ENCODE data around the gene BCKDHA. TPM values are rescaled to one million over a fixed set of nuclear protein-coding genes. Genes with fewer than 3 reads are reported as not detected.

Gene BCKDHA
- total RNA-seq, 2 donors from 2014 or later = 15.2 to 17.9 TPM

- WGBS, 2 donors = 43% methylated on average over 5 to 6 of the region's 6 CpGs
- Histone ChIP-seq H3K9me3 (no peaks in the 10 kb centered on the region), H3K27ac (peak overlapping the region; percentile 88 to 95 (median 95)), H3K4me3 (no peak overlapping the region), H3K4me1 (peaks cover 41% of the 10 kb centered on the region), H3K36me3 (replicated peaks in 1 of 2; ENCODE audit: insufficient read depth in 1 of 2, low read depth in 2 of 2) (no peaks in the 10 kb centered on the region), H3K27me3 (no peaks in the 10 kb centered on the region)
- TF ChIP-seq POLR2A (IDR thresholded peaks at IDR 0.05) = no peak
- TF ChIP-seq, protein P1, sequence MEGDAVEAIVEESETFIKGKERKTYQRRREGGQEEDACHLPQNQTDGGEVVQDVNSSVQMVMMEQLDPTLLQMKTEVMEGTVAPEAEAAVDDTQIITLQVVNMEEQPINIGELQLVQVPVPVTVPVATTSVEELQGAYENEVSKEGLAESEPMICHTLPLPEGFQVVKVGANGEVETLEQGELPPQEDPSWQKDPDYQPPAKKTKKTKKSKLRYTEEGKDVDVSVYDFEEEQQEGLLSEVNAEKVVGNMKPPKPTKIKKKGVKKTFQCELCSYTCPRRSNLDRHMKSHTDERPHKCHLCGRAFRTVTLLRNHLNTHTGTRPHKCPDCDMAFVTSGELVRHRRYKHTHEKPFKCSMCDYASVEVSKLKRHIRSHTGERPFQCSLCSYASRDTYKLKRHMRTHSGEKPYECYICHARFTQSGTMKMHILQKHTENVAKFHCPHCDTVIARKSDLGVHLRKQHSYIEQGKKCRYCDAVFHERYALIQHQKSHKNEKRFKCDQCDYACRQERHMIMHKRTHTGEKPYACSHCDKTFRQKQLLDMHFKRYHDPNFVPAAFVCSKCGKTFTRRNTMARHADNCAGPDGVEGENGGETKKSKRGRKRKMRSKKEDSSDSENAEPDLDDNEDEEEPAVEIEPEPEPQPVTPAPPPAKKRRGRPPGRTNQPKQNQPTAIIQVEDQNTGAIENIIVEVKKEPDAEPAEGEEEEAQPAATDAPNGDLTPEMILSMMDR (IDR thresholded peaks at IDR 0.05) = no peak
- DNase-seq (no peak), ATAC-seq (no peak)
- intact Hi-C loops (cut with DNase I) = no loop called here
These were observed 34.3 kb upstream of the BCKDHA start for GRCh38 chr19:41363371-41363752.

- Histone ChIP-seq H3K9me3 (no peaks in the 10 kb centered on the region), H3K4me1 (peaks cover 47% of the 10 kb centered on the region), H3K36me3 (replicated peaks in 1 of 2; ENCODE audit: insufficient read depth in 1 of 2, low read depth in 2 of 2) (no peaks in the 10 kb centered on the region), H3K4me3 (peak within 1 kb of the TSS; percentile 32 to 47), H3K27ac (peak within 1 kb of the TSS; percentile 88 to 95 (median 95)), H3K27me3 (no peaks in the 10 kb centered on the region)
- intact Hi-C loops (cut with DNase I) = no loop called here
- ATAC-seq (peak; percentile 93), DNase-seq (peak; percentile 99)
- TF ChIP-seq, protein P1 (IDR thresholded peaks at IDR 0.05) = peak in 2 of 7 experiments; percentile 0 to 21
- TF ChIP-seq POLR2A (IDR thresholded peaks at IDR 0.05) = peak in 2 of 3 donors; percentile 82 to 90
- 0% methylated on average over 7 to 56 of the region's 56 CpGs for WGBS, 2 donors
These were observed 33.7 kb upstream of the BCKDHA start, which contains the start of gene B9D2 for GRCh38 chr19:41363753-41364523. Gene B9D2, minus strand, starts transcription at chr19:41364149. Its CDS starts 630 bp downstream, at chr19:41363519.

DNA sequence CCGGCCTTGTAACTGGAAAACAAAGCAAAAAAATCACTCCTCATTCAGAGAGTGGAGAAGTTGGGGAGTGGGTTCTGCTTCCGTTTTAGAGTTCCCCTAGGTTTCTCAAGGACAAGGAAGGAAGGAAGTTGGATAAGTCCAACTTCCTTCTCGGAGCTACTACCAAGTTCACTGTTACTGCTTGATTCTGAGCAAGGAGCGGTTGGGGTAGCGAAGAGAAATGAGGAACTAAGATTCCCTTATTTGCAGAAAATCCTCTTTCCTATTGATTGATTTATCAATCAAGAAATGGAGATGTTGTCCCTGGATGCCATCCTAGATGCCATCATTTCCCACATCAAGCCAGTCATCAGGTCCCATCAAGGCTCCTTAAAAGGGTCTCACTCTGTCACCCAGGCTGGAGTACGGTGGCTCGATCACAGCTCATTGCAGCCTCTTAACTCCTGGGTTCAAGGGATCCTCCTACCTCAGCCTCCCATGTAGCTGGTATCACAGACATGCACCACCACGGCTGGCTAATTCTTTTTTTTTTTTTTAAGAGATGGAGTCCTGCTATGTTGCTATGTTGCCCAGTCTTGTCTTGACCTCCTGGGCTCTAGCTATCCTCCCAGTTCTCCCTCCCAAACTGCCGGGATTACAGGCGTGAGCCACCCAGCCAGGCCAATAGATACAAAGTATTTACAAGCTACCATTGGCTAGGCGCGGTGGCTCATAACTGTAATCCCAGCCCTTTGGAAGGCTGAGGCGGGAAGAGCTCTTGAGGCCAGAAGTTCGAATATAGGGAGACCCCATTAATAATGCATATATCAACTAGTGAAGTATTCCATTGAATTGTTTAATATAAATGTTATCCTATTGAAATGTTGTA, 32.9 kb upstream of the BCKDHA start:
- TF ChIP-seq, protein P1 (IDR thresholded peaks at IDR 0.05) = no peak
- no peak for TF ChIP-seq POLR2A (IDR thresholded peaks at IDR 0.05)
- ATAC-seq (no peak), DNase-seq (peak in 1 of 4 donors; percentile 16)
- intact Hi-C loops (cut with DNase I) = no loop called here
- Histone ChIP-seq H3K27me3 (no peaks in the 10 kb centered on the region), H3K27ac (peak overlapping the region; percentile 88 to 95 (median 95)), H3K36me3 (replicated peaks in 1 of 2; ENCODE audit: insufficient read depth in 1 of 2, low read depth in 2 of 2) (no peaks in the 10 kb centered on the region), H3K4me1 (peaks cover 47% of the 10 kb centered on the region), H3K4me3 (peak overlapping the region; percentile 32 to 47), H3K9me3 (no peaks in the 10 kb centered on the region)
- 70% methylated on average over 11 to 14 of the region's 14 CpGs for WGBS, 2 donors

- ATAC-seq (no peak), DNase-seq (no peak)
- no peaks in the 10 kb centered on the region for H3K36me3 ChIP-seq (replicated peaks in 1 of 2; ENCODE audit: insufficient read depth in 1 of 2, low read depth in 2 of 2)
- no peak overlapping the region for H3K4me3 ChIP-seq
- intact Hi-C loops (cut with DNase I) = no loop called here
- H3K9me3 ChIP-seq = no peaks in the 10 kb centered on the region
- TF ChIP-seq POLR2A (IDR thresholded peaks at IDR 0.05) = no peak
- WGBS, 2 donors = 100% methylated on average over 1 of the region's 1 CpG
- no peak overlapping the region for H3K27ac ChIP-seq
- peaks cover 47% of the 10 kb centered on the region for H3K4me1 ChIP-seq
- H3K27me3 ChIP-seq = no peaks in the 10 kb centered on the region
These were observed 31.5 kb upstream of the BCKDHA start for GRCh38 chr19:41366089-41366488.

DNA sequence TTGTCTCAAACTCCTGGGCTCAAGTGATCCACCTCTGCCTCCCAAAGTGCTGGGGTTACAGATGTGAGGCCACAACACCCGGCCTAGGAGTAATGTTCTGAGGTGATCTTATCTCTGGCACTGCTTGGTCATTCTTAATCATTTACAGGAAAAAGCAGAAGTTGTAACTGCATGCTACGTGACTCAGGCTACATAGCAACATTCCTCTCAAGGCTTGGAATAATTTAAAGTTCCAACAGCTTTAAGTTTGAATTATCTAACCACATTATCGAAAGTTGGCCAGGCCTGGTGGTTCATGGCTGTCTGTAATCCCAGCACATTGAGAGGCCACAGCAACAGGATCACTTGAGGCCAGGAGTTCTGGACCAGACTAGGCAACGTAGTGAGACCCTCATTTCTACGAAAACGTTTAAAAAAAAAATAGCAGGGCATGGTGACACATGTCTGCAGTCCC, 29.7 kb upstream of the BCKDHA start:
- no peak for TF ChIP-seq POLR2A (IDR thresholded peaks at IDR 0.05)
- TF ChIP-seq, protein P1 (IDR thresholded peaks at IDR 0.05) = no peak
- peak overlapping the region; percentile 59 to 84 (median 83) for H3K27ac ChIP-seq
- intact Hi-C loops (cut with DNase I) = no loop called here
- no peaks in the 10 kb centered on the region for H3K27me3 ChIP-seq
- DNase-seq (peak in 3 of 4 donors; percentile 16 to 44 (median 31)), ATAC-seq (peak; percentile 43)
- H3K36me3 ChIP-seq (replicated peaks in 1 of 2; ENCODE audit: insufficient read depth in 1 of 2, low read depth in 2 of 2) = no peaks in the 10 kb centered on the region
- peaks cover 41% of the 10 kb centered on the region for H3K4me1 ChIP-seq
- 17 to 26% methylated on average over 6 of the region's 6 CpGs for WGBS, 2 donors
- H3K4me3 ChIP-seq = no peak overlapping the region
- H3K9me3 ChIP-seq = no peaks in the 10 kb centered on the region
